Activated naive CD4-positive, alpha-beta T cell treated with anti-CD3 and anti-CD28 coated beads, Interleukin-2, amount 10 ng/mL, durations not matched to agents 7 days and 5 days (primary cell): ENCODE measurements around the gene BRME1.
A peak's percentile ranks its signal among the peaks of the same experiment; 100 is the strongest.

Source experiments
- CTCF ChIA-PET: fragments of 350-600 bp; sonication (Branson Sonifier 250); formaldehyde crosslinking; loops from one replicate; lab custom pipeline; 2021; ENCODE audit warnings: antibody characterized with exemption; lab: Charles Lee
- DNase-seq: peaks from one replicate; pipeline ENCODE4 v3.0.0-alpha.2; 2020
- H3K27ac Mint-ChIP-seq: one replicate; pipeline ENCODE4 v1.8.0; 2021; ENCODE audit warnings: mild to moderate bottlenecking, moderate library complexity, mixed read lengths
- H3K27me3 Mint-ChIP-seq: one replicate; pipeline ENCODE4 v1.8.0; 2021; ENCODE audit warnings: mild to moderate bottlenecking, mixed read lengths
- H3K36me3 Mint-ChIP-seq: one replicate; pipeline ENCODE4 v1.8.0; 2021; ENCODE audit warnings: mixed read lengths
- H3K4me1 Mint-ChIP-seq: one replicate; pipeline ENCODE4 v1.8.0; 2021; ENCODE audit warnings: mixed read lengths
- H3K4me3 Mint-ChIP-seq: one replicate; pipeline ENCODE4 v1.8.0; 2021; ENCODE audit warnings: mild to moderate bottlenecking, moderate library complexity, mixed read lengths
- H3K9me3 Mint-ChIP-seq: one replicate; pipeline ENCODE4 v1.8.0; 2021; ENCODE audit warnings: mixed read lengths

The BRME1 gene

DNA sequence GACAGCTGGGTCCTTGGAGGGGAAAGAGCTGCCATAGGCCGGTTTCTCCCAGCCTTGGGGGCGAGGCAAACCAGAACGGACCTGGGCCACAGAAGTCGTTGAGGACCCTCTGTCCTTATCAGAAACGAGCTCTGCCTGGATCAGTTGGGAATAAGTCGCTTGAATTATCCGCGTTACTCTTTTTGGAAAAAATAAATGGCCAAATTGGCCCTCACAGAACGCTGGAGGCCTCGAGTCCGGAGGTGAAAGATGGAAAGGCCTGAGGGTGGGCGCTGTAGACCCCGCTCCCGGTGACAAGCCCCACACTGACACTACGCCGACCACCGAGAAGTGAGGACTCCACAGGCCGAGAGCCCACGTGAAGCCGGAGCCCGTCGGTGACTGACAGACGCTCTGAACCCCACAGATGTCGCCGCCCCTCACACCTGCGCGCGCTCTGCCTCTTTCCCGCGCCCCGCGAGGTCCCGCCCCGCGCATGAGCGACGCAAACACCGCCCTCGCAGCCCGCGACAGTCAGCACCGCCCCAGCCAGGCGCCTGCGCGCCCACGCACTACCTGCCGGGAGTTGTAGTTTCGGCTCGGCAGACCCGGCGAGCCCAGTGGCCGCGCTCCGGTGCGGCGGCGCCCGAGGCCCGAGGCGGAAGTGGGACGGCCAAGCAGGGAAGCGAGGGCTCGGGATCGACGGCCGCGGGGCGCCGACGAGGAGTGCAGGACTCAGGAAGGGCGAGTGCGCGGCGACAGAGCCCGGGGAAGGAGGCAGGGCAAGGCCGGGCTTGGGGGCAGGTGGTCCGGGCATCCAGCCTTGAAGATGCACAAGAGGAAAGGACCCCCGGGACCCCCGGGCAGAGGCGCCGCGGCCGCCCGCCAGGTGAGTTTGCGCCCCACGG is at the start of gene BRME1, which contains the start of gene CC2D1A:
TSS of gene BRME1 (minus strand) at position 484 of the 887 bp plus-strand sequence. CDS start 1,225 bp downstream, outside the sequence.
TSS of gene CC2D1A (plus strand) at position 568 of the 887 bp plus-strand sequence. CDS start at position 809, 241 bp downstream.
- peak; percentile 97 for DNase-seq
- peak within 1 kb of the TSS; percentile 83 for H3K4me3 Mint-ChIP-seq
- H3K4me1 Mint-ChIP-seq = peaks cover 41% of the 10 kb centered on the region
- peak within 1 kb of the TSS; percentile 84 for H3K27ac Mint-ChIP-seq
- CTCF ChIA-PET = interaction anchor here (1.1 to 1.3 kb wide), 2 partner anchors 126 to 154 kb away, joined by 3 read pairs; no protein-coding TSS in a partner anchor
- H3K36me3 Mint-ChIP-seq = peaks cover 12% of the 10 kb centered on the region
- H3K27me3 Mint-ChIP-seq = no peaks in the 10 kb centered on the region
- no peaks in the 10 kb centered on the region for H3K9me3 Mint-ChIP-seq

DNA sequence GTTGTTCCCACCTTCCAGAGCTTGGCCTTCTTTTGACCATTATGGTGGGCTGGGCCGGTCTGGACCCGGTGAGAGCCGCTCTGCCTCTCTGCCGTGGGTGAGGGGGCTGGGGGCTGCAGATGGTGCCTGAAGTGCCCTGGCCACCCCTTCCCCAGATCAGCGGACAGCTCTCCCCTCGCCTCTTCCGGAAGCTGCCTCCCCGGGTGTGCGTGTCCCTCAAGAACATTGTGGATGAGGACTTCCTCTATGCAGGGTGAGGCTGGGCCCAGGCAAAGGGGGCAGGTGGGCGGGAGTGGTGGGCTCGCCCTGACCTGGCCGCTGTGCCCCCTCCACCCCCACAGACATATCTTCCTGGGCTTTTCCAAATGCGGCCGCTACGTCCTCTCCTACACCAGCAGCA is 48.3 kb upstream of the BRME1 start:
- H3K9me3 Mint-ChIP-seq = no peaks in the 10 kb centered on the region
- H3K4me3 Mint-ChIP-seq = peak overlapping the region; percentile 87
- H3K4me1 Mint-ChIP-seq = peaks cover 27% of the 10 kb centered on the region
- H3K27me3 Mint-ChIP-seq = peaks cover 5% of the 10 kb centered on the region
- DNase-seq = no peak
- peak overlapping the region; percentile 65 for H3K27ac Mint-ChIP-seq
- peaks cover 27% of the 10 kb centered on the region for H3K36me3 Mint-ChIP-seq
- CTCF ChIA-PET = interaction anchor here (1.3 to 3.3 kb wide), 4 partner anchors 50 to 104 kb away, joined by 3 to 12 read pairs (median 6); no protein-coding TSS in a partner anchor

DNA sequence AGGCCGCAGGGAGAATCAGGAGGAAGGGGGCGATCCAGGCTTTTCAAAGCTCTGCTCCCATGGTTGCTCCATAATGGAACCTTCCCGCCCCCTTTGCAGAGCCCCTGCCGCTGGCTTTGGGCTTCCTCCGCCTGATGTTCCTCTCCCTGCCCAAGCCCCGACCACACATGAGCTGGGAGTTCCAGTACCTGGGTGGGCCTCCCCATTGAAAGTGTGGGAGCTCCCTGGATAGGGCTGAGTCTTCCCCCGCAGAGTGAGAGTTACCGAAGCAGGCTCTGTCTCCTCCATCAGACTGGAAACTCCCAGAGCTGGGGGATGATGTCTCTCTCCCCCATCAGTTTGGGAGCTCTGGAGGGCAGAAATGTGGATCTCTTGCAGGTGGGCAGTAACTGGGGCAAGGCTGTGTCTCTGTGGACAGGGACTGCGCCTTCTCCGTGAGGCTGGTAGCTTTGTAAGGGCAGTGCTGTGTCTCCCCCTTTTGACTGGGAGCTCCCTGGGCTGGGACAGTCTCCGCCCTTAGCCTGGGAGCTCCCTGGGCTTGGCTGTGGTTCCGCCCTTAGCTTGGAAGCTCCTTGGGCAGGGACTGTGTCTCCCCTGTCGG is 47.1 kb upstream of the BRME1 start:
- H3K9me3 Mint-ChIP-seq = no peaks in the 10 kb centered on the region
- DNase-seq = no peak
- peaks cover 27% of the 10 kb centered on the region for H3K4me1 Mint-ChIP-seq
- H3K4me3 Mint-ChIP-seq = peak overlapping the region; percentile 87
- peaks cover 5% of the 10 kb centered on the region for H3K27me3 Mint-ChIP-seq
- CTCF ChIA-PET = interaction anchor here (0.6 to 3.3 kb wide), 13 partner anchors 24 to 120 kb away, joined by 3 to 12 read pairs (median 4); no protein-coding TSS in a partner anchor
- H3K27ac Mint-ChIP-seq = peak overlapping the region; percentile 84
- H3K36me3 Mint-ChIP-seq = peaks cover 19% of the 10 kb centered on the region

DNA sequence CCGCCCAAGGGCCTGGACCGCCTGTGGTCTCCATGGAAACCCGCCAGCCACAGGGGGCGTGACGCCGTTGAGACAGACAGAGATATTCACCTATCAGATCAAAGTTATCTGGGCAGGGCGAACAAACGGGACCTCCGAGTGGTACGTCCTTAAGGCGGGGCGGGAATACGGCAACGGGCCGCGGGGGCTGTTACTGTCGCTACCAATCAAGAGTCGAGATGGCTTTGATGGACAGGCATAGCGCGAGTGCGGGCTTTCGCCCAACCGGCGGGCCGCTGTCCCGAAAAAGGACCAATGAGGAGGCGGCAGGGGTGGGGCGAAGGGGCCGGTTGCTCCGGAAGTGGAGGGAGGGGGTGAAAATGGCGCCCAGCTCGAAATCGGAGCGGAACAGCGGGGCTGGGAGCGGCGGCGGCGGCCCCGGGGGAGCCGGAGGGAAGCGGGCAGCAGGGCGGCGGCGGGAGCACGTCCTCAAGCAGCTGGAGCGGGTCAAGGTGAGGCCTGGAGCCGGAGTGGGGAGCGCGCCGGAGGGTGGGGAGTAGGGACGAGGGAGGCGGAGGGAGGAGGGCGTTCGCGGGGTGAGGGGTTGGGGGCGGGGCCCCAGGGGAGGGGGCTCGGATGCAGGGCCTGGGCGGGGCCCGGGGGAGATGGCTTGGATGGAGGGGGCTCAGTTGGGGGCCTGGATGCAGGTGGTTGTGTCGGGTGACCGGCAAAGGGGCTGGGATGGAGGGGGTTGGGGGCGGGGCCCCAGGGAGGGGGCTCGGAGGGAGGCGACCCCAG is 46.4 kb upstream of the BRME1 start, which contains the start of gene DCAF15:
TSS of gene DCAF15 (plus strand) at position 356 of the 777 bp plus-strand sequence. CDS start at position 360, 4 bp downstream.
- DNase-seq = peak; percentile 100
- H3K4me3 Mint-ChIP-seq = peak within 1 kb of the TSS; percentile 95
- peaks cover 5% of the 10 kb centered on the region for H3K27me3 Mint-ChIP-seq
- H3K4me1 Mint-ChIP-seq = peaks cover 27% of the 10 kb centered on the region
- CTCF ChIA-PET = interaction anchor here (0.7 to 3.3 kb wide), 7 partner anchors 25 to 121 kb away, joined by 3 to 12 read pairs (median 5); no protein-coding TSS in a partner anchor
- H3K27ac Mint-ChIP-seq = peak within 1 kb of the TSS; percentile 92
- no peaks in the 10 kb centered on the region for H3K9me3 Mint-ChIP-seq
- H3K36me3 Mint-ChIP-seq = peaks cover 19% of the 10 kb centered on the region

DNA sequence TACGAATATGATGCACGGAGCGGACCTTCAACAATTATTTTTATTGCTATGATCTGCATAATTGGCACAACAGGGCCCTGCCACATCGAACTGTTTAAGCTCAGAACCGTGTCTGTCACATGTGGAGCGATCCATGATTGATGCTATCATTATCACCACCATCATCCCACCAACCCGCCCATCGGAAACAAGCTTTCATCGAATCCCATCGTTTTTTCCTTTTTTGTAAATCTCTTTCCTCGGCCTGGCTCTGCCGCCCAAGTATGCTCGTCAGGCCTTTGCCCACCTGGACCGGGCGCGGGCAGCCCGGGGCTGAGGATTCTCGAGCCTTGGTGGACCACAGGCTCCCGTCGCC is 45.9 kb upstream of the BRME1 start:
- DNase-seq = no peak
- CTCF ChIA-PET = interaction anchor here (1.3 to 3.3 kb wide), 3 partner anchors 49 to 107 kb away, joined by 5 to 12 read pairs (median 6); no protein-coding TSS in a partner anchor
- Mint-ChIP-seq H3K27me3 (peaks cover 5% of the 10 kb centered on the region), H3K36me3 (peaks cover 17% of the 10 kb centered on the region), H3K9me3 (no peaks in the 10 kb centered on the region), H3K27ac (peak overlapping the region; percentile 92), H3K4me3 (peak overlapping the region; percentile 95), H3K4me1 (peaks cover 27% of the 10 kb centered on the region)

DNA sequence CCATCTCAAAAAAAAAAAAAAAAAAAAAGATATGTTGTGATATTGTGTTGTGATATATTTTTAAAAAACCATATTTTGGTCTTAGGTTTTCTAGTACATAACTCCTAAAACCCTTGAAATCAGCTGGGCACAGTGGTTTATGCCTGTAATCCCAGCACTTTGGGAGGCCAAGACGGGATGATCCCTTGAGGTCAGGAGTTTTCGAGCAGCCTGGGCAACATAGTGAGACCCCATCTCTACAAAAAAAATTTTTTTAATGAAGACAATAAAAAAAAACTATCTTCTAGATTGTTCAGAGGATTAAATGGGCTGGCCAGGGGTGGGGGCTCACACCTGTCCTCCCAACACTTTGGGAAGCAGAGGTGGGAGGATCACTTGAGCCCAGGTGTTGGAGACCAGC is 45.1 kb upstream of the BRME1 start:
- H3K27ac Mint-ChIP-seq = no peak overlapping the region
- peaks cover 13% of the 10 kb centered on the region for H3K36me3 Mint-ChIP-seq
- H3K4me3 Mint-ChIP-seq = no peak overlapping the region
- DNase-seq = no peak
- H3K9me3 Mint-ChIP-seq = no peaks in the 10 kb centered on the region
- H3K4me1 Mint-ChIP-seq = peaks cover 27% of the 10 kb centered on the region
- CTCF ChIA-PET = interaction anchor here (3.3 kb wide), 1 partner anchor 107 kb away, joined by 12 read pairs; no protein-coding TSS in a partner anchor
- H3K27me3 Mint-ChIP-seq = peaks cover 6% of the 10 kb centered on the region

DNA sequence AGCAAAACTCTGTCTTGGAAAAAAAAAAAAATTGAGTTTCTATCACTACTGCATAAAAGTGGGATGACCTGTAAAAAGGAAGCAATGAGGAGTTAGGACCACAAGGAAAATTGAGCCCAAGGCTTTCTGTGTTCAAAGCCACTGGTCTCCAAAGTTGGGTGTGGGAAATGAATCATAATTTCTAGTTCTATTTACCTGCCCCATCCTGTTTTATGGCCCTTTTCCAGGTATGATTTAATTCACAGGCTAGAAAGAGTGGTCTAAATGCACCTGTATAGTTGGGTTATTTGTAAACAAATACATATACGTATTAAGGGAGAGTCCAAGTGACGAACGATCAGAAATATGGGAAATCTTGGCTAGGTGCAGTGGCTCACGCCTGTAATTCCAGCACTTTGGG is 40.5 kb upstream of the BRME1 start:
- DNase-seq = no peak
- H3K27ac Mint-ChIP-seq = no peak overlapping the region
- no peaks in the 10 kb centered on the region for H3K36me3 Mint-ChIP-seq
- no peaks in the 10 kb centered on the region for H3K4me1 Mint-ChIP-seq
- peaks cover 10% of the 10 kb centered on the region for H3K27me3 Mint-ChIP-seq
- no peak overlapping the region for H3K4me3 Mint-ChIP-seq
- H3K9me3 Mint-ChIP-seq = peaks cover 2% of the 10 kb centered on the region
- CTCF ChIA-PET = no interaction called here

DNA sequence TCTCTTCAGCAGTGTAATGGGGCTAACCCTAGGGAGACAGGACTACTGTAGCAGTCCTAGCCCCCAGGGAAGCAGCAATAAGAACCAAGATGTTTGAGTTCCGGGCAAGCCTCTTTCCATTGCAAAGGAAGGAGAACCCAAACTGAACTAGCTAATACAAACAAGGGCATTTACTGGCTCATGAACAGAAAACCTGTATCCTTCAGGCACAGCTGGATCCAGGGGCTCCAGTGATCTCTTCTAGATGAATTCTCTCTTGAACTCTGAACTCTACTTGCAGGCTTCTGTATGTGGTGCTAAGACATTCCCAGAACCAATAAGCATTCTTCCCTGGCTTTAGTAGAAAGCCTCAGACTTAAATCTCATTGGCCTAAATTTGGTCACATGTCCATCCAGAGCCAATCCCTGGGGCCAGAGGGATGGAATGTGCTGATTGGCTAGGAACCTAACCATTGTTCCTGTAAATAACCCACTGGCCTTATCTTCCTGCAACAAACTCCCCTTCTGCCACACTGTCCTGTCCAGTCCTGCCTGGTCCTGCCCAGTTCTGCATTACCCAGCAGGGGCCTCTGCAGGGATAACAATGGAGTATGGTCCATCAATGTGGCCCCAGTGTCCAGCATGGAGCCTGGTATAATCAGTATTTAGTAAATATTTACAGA is 36.2 kb upstream of the BRME1 start:
- no peaks in the 10 kb centered on the region for H3K4me1 Mint-ChIP-seq
- CTCF ChIA-PET = no interaction called here
- H3K27ac Mint-ChIP-seq = no peak overlapping the region
- H3K4me3 Mint-ChIP-seq = no peak overlapping the region
- no peaks in the 10 kb centered on the region for H3K36me3 Mint-ChIP-seq
- peaks cover 2% of the 10 kb centered on the region for H3K9me3 Mint-ChIP-seq
- no peak for DNase-seq
- peaks cover 36% of the 10 kb centered on the region for H3K27me3 Mint-ChIP-seq

DNA sequence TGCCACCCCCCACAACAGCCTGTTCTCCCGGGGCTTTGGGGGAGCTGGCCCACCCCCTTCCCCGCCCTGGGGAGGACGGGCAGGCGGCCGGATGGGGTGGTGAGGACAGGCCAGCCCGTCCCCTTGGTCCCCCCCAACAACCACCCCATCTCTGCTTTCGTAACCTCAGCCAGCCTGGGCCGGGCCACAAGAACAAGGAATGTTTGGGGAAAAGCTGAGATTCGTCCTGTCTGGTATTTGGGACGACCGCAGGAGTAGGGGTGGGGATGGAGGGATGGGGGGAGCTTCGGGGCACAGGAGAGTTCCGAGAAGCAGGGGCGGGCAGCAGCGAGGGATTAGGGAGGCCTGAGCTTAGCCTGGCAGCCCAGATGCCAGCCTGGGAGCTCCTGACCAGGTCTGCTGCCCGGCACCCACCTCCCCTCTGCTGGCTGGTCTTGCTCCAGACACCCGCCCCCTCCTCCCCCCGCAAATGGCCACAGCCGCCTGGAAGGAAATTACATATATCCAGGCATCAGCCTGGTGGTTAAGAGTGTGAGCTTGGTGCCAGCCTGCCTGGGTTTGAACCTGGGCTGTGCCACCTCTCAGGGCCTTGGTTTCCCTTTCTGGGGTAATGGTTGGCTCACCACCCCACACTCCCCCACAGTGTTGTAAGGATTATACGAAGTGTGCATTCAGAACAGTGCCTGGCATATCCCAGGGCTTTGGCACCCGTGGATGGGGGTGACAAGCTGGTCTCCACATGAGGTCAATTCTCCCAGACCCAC is 32.6 kb upstream of the BRME1 start, which contains the start of gene PODNL1:
TSS of gene PODNL1 (minus strand) at position 117 of the 764 bp plus-strand sequence. CDS start 236 bp downstream, outside the sequence.
- H3K9me3 Mint-ChIP-seq = peaks cover 2% of the 10 kb centered on the region
- DNase-seq = no peak
- no peak within 1 kb of the TSS for H3K4me3 Mint-ChIP-seq
- H3K36me3 Mint-ChIP-seq = no peaks in the 10 kb centered on the region
- H3K27me3 Mint-ChIP-seq = peaks cover 55% of the 10 kb centered on the region
- CTCF ChIA-PET = interaction anchor here (1.0 to 1.2 kb wide), 2 partner anchors 111 to 121 kb away, joined by 3 read pairs; no protein-coding TSS in a partner anchor
- no peaks in the 10 kb centered on the region for H3K4me1 Mint-ChIP-seq
- H3K27ac Mint-ChIP-seq = no peak within 1 kb of the TSS

DNA sequence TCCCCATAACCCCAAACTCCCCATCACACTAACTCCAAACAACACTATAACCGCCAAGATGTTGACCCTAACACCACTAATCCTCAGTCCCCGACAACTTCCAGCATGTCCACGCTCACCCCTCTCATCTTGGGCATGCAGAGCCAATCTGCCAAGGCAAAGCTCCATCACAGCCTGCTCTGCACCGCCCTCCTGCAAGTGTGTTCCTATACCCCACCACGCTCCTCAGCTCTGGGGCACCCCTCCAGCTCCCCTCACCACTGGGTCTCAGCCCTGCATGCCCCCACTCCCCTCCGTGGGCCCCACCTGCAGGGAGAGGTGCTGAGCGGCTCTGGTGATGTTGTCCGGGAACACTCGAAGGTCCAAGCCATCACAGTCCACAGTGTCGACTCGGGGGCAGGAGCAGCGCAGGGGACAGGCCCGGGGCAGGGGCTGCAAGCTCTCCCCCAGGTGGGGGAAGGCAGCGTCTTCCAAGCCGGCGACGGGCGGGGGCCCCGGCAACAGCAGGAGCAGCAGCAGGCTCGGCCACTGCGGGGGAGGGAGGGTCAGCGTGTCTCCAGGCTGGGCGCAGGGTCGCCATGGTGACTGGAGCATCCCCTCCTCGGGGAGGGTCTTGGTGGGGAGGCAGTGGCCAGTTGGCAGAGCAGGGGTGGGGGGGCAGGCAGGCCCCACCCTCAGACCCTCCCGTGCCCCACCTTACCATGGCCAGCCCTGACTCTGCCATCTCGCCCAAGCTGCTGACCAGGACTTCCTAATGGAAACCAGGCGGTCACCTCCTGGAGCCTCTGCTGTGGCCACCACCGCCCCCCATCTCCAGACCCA is 31.8 kb upstream of the BRME1 start:
- Mint-ChIP-seq H3K4me3 (no peak overlapping the region), H3K27me3 (peaks cover 59% of the 10 kb centered on the region), H3K4me1 (no peaks in the 10 kb centered on the region), H3K36me3 (no peaks in the 10 kb centered on the region), H3K27ac (no peak overlapping the region), H3K9me3 (peaks cover 2% of the 10 kb centered on the region)
- no peak for DNase-seq
- CTCF ChIA-PET = interaction anchor here (1.0 to 1.2 kb wide), 2 partner anchors 112 to 122 kb away, joined by 3 read pairs; no protein-coding TSS in a partner anchor

DNA sequence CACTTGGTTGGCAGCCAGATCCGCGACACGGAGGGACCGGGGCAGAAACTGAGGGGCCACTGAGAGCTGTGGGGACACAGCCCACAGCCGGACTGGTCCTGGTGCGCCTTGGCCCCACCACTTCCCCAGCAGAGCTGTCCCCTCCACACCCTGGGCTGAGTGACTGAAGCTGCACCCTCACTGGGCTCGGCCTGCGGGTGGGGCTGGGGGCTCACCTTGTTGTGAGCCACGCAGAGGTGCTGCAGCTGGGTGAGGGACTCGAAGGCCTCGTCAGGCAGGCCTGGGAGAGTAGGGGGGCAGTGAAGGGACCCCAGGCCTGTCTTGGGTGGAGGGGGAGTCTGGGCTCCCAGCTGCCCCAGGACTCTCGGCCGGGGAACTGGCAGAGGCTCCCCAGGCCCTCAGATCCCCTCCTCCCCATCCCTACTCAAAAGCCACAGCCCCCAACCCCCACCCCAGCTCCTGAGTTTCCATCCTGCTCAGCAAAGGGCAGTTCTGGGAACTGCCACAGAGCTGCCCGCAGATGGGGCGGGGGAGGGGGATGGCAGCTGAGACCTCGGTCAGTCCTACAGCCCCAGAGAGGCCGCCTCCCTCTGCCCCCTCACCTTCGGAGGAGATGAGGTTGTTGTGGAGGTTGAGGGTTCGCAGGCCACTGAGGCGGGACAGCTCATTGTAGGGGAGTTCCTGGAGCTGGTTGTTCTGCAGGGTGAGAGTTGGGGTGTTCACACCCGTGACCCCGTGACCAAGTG is 30.0 kb upstream of the BRME1 start:
- DNase-seq = no peak
- H3K36me3 Mint-ChIP-seq = no peaks in the 10 kb centered on the region
- CTCF ChIA-PET = no interaction called here
- H3K27ac Mint-ChIP-seq = no peak overlapping the region
- H3K27me3 Mint-ChIP-seq = peaks cover 49% of the 10 kb centered on the region
- H3K4me1 Mint-ChIP-seq = no peaks in the 10 kb centered on the region
- H3K9me3 Mint-ChIP-seq = no peaks in the 10 kb centered on the region
- no peak overlapping the region for H3K4me3 Mint-ChIP-seq
